ENCODE measurements around the gene SMAD2.

The SMAD2 gene

GRCh38 chr18:47932603-47933002 is 2.1 kb upstream of the SMAD2 start:
- DNase-seq (ENCODE audit: low read depth, low spot score) = no peak
- no peak overlapping the region for H3K27ac ChIP-seq

- no peak overlapping the region for H3K27ac ChIP-seq
- DNase-seq (ENCODE audit: low read depth, low spot score) = no peak
Measured at GRCh38 chr18:47932190-47932589, 1.7 kb upstream of the SMAD2 start.

- H3K27ac ChIP-seq = peak overlapping the region; percentile 98
- DNase-seq (ENCODE audit: low read depth, low spot score) = no peak
Measured at GRCh38 chr18:47931718-47932103, 1.3 kb upstream of the SMAD2 start.

- peak overlapping the region; percentile 98 for H3K27ac ChIP-seq
- peak; percentile 79 for DNase-seq (ENCODE audit: low read depth, low spot score)
Measured at GRCh38 chr18:47930931-47931717, 665 bp upstream of the SMAD2 start.

GRCh38 chr18:47929681-47930198 is 719 bp downstream of the SMAD2 start:
- DNase-seq (ENCODE audit: low read depth, low spot score) = no peak
- H3K27ac ChIP-seq = peak overlapping the region; percentile 98

- DNase-seq (ENCODE audit: low read depth, low spot score) = no peak
Measured at GRCh38 chr18:47928466-47928865, 2.0 kb downstream of the SMAD2 start.

GRCh38 chr18:47926101-47926850 is 4.2 kb downstream of the SMAD2 start:
- DNase-seq (ENCODE audit: low read depth, low spot score) = no peak
- no peak overlapping the region for H3K27ac ChIP-seq

More at GRCh38 chr18:47928466-47928865, 2.0 kb downstream of the SMAD2 start:
- peak overlapping the region; percentile 98 for H3K27ac ChIP-seq

- no peak overlapping the region for H3K27ac ChIP-seq
- no peak for DNase-seq (ENCODE audit: low read depth, low spot score)
Measured at GRCh38 chr18:47919916-47920315, 10.5 kb downstream of the SMAD2 start.

GRCh38 chr18:47917923-47918610 is 12.4 kb downstream of the SMAD2 start:
- no peak overlapping the region for H3K27ac ChIP-seq

GRCh38 chr18:47915930-47916329 is 14.5 kb downstream of the SMAD2 start:
- DNase-seq (ENCODE audit: low read depth, low spot score) = no peak

More at GRCh38 chr18:47917923-47918610, 12.4 kb downstream of the SMAD2 start:
- no peak for DNase-seq (ENCODE audit: low read depth, low spot score)

GRCh38 chr18:47915229-47915628 is 15.2 kb downstream of the SMAD2 start:
- peak overlapping the region; percentile 6 for H3K27ac ChIP-seq
- DNase-seq (ENCODE audit: low read depth, low spot score) = no peak

More at GRCh38 chr18:47915930-47916329, 14.5 kb downstream of the SMAD2 start:
- peak overlapping the region; percentile 6 for H3K27ac ChIP-seq

- H3K27ac ChIP-seq = peak overlapping the region; percentile 45
- DNase-seq (ENCODE audit: low read depth, low spot score) = no peak
Measured at GRCh38 chr18:47912794-47913585, 17.5 kb downstream of the SMAD2 start.

GRCh38 chr18:47912343-47912742 is 18.1 kb downstream of the SMAD2 start:
- peak overlapping the region; percentile 45 for H3K27ac ChIP-seq

GRCh38 chr18:47911877-47912276 is 18.6 kb downstream of the SMAD2 start:
- DNase-seq (ENCODE audit: low read depth, low spot score) = no peak
- H3K27ac ChIP-seq = peak overlapping the region; percentile 45

More at GRCh38 chr18:47912343-47912742, 18.1 kb downstream of the SMAD2 start:
- DNase-seq (ENCODE audit: low read depth, low spot score) = no peak

GRCh38 chr18:47909484-47909883 is 21.0 kb downstream of the SMAD2 start:
- H3K27ac ChIP-seq = no peak overlapping the region
- DNase-seq (ENCODE audit: low read depth, low spot score) = no peak

- no peak for DNase-seq (ENCODE audit: low read depth, low spot score)
- no peak overlapping the region for H3K27ac ChIP-seq
Measured at GRCh38 chr18:47908592-47908991, 21.9 kb downstream of the SMAD2 start.

- H3K27ac ChIP-seq = no peak overlapping the region
- DNase-seq (ENCODE audit: low read depth, low spot score) = no peak
Measured at GRCh38 chr18:47906408-47906807, 24.1 kb downstream of the SMAD2 start.

- H3K27ac ChIP-seq = no peak overlapping the region
- DNase-seq (ENCODE audit: low read depth, low spot score) = no peak
Measured at GRCh38 chr18:47903809-47904208, 26.6 kb downstream of the SMAD2 start.

GRCh38 chr18:47901624-47902362 is 28.7 kb downstream of the SMAD2 start:
- DNase-seq (ENCODE audit: low read depth, low spot score) = no peak
- no peak overlapping the region for H3K27ac ChIP-seq
